Erythroblast (primary cell): ENCODE measurements around the gene UQCRC2.
"Not testable (repeated sequence)": the region's sequence is repeated elsewhere in the genome, so short reads cannot be mapped to it uniquely, and the experiment has no call there.

Source experiments
- GATA1 ChIP-seq: IDR thresholded peaks from 2 replicates; pipeline ENCODE4 v1.6.1; 2011; ENCODE audit warnings: low read depth, mild to moderate bottlenecking, control low read depth, low read length, moderate library complexity
- POLR2A ChIP-seq: IDR thresholded peaks from 2 replicates; pipeline ENCODE4 v1.6.1; 2011; ENCODE audit warnings: mild to moderate bottlenecking, low read length

- TF ChIP-seq POLR2A, GATA1: not testable (repeated sequence)
Measured at GRCh38 chr16:21933790-21934189, 19.4 kb upstream of the UQCRC2 start.
